Right lobe of liver (tissue), 4 donors: ENCODE measurements around the gene SORL1.

Experiments used
- POLR2A ChIP-seq: fragments of 450-650 bp; IDR thresholded peaks from one replicate; pipeline ENCODE4 v1.6.1; 2017; ENCODE audit warnings: antibody characterized with exemption, mild to moderate bottlenecking
- TF ChIP-seq, protein P1 (sequence below), 4 donors: fragments of 200-600 bp in 3 of 4; fragments of 450-650 bp in 1 of 4; IDR thresholded peaks; one replicate each; pipeline versions ENCODE4 v1.5.1 to v1.8.0; 2016 to 2022; ENCODE audit warnings: antibody characterized with exemption in 4 of 4, mild to moderate bottlenecking in 2 of 4
- donor health status: DM: no; HTN: no; CAD: no.
- donor health status: DM: no; HTN: no; CAD: no.
- donor health status: DM: no; HTN: yes; CAD: no.

DNA sequence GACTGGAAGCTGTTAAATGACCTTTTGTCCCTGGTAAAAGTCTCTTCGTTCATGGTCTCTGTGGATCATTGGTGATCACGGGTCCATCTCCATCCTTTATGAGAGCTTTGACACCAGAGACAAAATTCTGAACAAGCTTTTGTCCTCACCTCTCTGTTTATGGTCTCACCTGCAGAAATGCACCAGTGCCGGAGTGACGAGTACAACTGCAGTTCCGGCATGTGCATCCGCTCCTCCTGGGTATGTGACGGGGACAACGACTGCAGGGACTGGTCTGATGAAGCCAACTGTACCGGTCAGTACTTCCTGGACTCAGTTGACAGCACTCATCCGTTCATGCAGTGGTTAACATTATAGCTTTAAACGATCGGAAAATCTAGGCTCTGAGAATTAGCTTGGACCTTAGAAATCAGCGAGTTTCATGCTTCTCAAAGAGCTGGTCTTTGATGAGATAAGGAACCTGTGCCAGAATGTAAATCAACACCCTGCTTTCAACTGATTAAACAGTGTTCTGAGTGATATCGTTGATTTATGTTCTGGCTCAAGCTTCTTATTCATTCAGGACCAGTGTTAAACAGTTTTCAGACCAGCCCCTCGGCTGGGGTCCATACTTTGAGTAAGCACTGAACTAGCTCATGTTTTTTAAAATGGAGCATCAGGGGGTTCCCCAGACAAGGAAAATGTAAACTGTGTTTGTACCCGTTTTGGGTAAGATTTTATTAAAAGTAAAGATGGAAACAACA lies 125.2 kb downstream of the SORL1 start:
- TF ChIP-seq, protein P1, sequence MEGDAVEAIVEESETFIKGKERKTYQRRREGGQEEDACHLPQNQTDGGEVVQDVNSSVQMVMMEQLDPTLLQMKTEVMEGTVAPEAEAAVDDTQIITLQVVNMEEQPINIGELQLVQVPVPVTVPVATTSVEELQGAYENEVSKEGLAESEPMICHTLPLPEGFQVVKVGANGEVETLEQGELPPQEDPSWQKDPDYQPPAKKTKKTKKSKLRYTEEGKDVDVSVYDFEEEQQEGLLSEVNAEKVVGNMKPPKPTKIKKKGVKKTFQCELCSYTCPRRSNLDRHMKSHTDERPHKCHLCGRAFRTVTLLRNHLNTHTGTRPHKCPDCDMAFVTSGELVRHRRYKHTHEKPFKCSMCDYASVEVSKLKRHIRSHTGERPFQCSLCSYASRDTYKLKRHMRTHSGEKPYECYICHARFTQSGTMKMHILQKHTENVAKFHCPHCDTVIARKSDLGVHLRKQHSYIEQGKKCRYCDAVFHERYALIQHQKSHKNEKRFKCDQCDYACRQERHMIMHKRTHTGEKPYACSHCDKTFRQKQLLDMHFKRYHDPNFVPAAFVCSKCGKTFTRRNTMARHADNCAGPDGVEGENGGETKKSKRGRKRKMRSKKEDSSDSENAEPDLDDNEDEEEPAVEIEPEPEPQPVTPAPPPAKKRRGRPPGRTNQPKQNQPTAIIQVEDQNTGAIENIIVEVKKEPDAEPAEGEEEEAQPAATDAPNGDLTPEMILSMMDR (IDR thresholded peaks at IDR 0.05) = no peak
- no peak for TF ChIP-seq POLR2A
